Measurements from ENCODE around the gene PLCB1. TPM values are rescaled to one million over a fixed set of nuclear protein-coding genes. Genes with fewer than 3 reads are reported as not detected.
A peak's percentile ranks its signal among the peaks of the same experiment; 100 is the strongest.

The PLCB1 gene
- total and polyA plus RNA-seq, 2 of the 4 experiments (the other 2 are of a cell fraction), result 5.6 to 16.1 TPM

DNA sequence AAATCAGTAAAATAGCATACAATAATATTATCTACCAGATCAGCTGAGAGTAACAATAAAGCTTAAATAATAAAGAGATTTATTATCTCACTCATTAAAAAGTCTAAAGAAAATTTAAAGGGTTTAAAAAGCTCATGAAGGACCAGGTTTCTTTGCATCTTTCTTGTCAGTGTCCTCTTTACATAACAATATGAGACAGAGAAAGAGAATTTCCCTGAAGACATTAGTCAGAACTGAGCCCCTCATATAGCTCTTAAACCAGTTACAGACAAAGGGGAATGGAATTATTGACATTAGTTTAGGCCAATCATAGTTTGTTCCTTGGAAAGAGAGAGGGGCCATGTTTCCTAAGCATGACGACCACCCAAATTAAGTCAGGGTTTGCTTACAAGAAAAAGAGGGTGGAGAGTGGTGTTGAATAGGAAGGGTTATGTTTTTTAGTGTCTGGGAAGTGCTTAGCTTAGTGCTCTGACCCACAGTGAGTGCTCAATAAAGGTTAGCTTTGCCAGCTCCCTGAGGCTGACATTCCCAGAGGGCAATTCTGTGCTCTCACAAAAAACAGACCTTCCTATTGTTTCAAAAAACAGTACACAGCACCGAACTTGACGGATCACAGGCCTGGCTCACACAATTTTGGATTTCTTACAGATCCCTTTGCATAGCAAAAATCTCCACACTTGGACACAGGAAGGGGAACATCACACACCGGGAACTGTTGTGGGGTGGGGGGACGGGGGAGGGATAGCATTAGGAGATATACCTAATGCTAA is 3.6 kb upstream of the PLCB1 start:
- Histone ChIP-seq H4K8ac (ENCODE audit: low read depth in 2 of 2, low read length in 2 of 2) (no peak overlapping the region), H2AK9ac (replicated peaks; ENCODE audit: low read depth, low read length, poor library complexity) (no peak overlapping the region), H4K20me1 (ENCODE audit: insufficient read depth, low read length) (no peaks in the 10 kb centered on the region), H3K18ac (ENCODE audit: low read depth, low read length) (no peak overlapping the region), H3K4ac (ENCODE audit: low read depth, low read length) (no peak overlapping the region), H4K5ac (ENCODE audit: low read depth, low read length) (no peak overlapping the region), H3K9ac (ENCODE audit: low read depth, low read length) (no peak overlapping the region), H3K36me3 (ENCODE audit: control insufficient read depth, insufficient read depth, low read length) (no peaks in the 10 kb centered on the region), H3K27ac (ENCODE audit: insufficient read depth, low read length) (no peak overlapping the region), H3K56ac (ENCODE audit: extremely low read depth, insufficient read depth, low read length) (no peak overlapping the region; the same call in 1 of the 2 replicates), H2BK5ac (ENCODE audit: low read depth, low read length, poor library complexity, severe bottlenecking) (no peak overlapping the region), H3K4me2 (ENCODE audit: low read depth, low read length) (no peak overlapping the region), H2BK20ac (ENCODE audit: low read depth, low read length) (no peak overlapping the region; the same call in 1 of the 2 replicates), H3K4me3 (ENCODE audit: insufficient read depth, low read depth, low read length) (no peak overlapping the region), H3K27me3 (ENCODE audit: control insufficient read depth, insufficient read depth, low read length) (no peaks in the 10 kb centered on the region), H3K9me1 (ENCODE audit: insufficient read depth, low read length) (no peaks in the 10 kb centered on the region; the same call in none of the 2 replicates), H2BK120ac (ENCODE audit: low read depth, low read length) (peak overlapping the region; percentile 9; the same call in 1 of the 2 replicates), H2BK15ac (ENCODE audit: low read depth, low read length) (0 out of 3 replicates have a peak overlapping the region, but pooled peaks have one; percentile 51), H3K23ac (ENCODE audit: low read depth, low read length) (no peak overlapping the region), H2AFZ (replicated peaks; ENCODE audit: low read length, poor library complexity) (no peak overlapping the region), H3K9me3 (ENCODE audit: control insufficient read depth, insufficient read depth, low read length) (no peaks in the 10 kb centered on the region), H3K14ac (replicated peaks; ENCODE audit: low read depth, low read length) (no peak overlapping the region), H3K4me1 (ENCODE audit: control insufficient read depth, insufficient read depth, low read length) (peaks cover 7% of the 10 kb centered on the region), H4K91ac (ENCODE audit: insufficient read depth, low read depth, low read length) (no peak overlapping the region; the same call in 1 of the 2 replicates), H3K79me1 (ENCODE audit: low read depth in 1 of 2, low read length in 2 of 2) (peaks cover 0 to 8% of the 10 kb centered on the region in 2 experiments; a peak in 2 of 4 replicates), H2AK5ac (ENCODE audit: low read depth, low read length) (0 out of 2 replicates have a peak overlapping the region, but pooled peaks have one; percentile 34)
- TF ChIP-seq MXI1 (IDR thresholded peaks at IDR 0.05; ENCODE audit: borderline replicate concordance, low read depth, low read length) (no peak), RAD21 (IDR thresholded peaks at IDR 0.05; ENCODE audit: low read length) (no peak)
- CTCF ChIA-PET, result interaction anchor here (1.3 kb wide), 1 partner anchor 594 kb away, joined by 3 read pairs; no protein-coding TSS in a partner anchor
- no CpG with 5 or more reads among the region's 5 CpGs for WGBS, 2 experiments (ENCODE audit: extremely low coverage in 2 of 2, insufficient read length in 1 of 2)
- dilution Hi-C loops (cut with HindIII; ENCODE audit: low sequenced_read_pairs, unreplicated experiment) (no loop called here), in situ Hi-C loops (cut with MboI; ENCODE audit: low sequenced_read_pairs) (loop anchor here (5.0 kb wide), 1 partner anchor 594 kb away; no protein-coding TSS in a partner anchor), intact Hi-C loops (cut with micrococcal nuclease) (loop anchor here (5.0 kb wide), 1 partner anchor 66 kb away; no protein-coding TSS in a partner anchor)
- ATAC-seq (ENCODE audit: low read depth) (no peak), DNase-seq (no peak)
- POLR2A ChIA-PET (ENCODE audit: unreplicated experiment), result no interaction called here
- no TSS peak for BruUV-seq (replicated peaks)
